ENCODE measurements around the gene ZRANB2.

Gene ZRANB2

GRCh38 chr1:71080739-71081696 lies at the start of gene ZRANB2:
TSS of gene ZRANB2 (minus strand) at chr1:71081035. CDS start at chr1:71080995, 40 bp downstream.
- H3K4me3 ChIP-seq (ENCODE audit: low read depth, low read length): peak within 1 kb of the TSS; percentile 96

- no peak overlapping the region for H3K4me3 ChIP-seq (ENCODE audit: low read depth, low read length)
Observed at GRCh38 chr1:71128060-71128459, 47.2 kb upstream of the ZRANB2 start.

GRCh38 chr1:71118086-71118485 lies 37.3 kb upstream of the ZRANB2 start:
- H3K4me3 ChIP-seq (ENCODE audit: low read depth, low read length): no peak overlapping the region

- no peak overlapping the region for H3K4me3 ChIP-seq (ENCODE audit: low read depth, low read length)
Observed at GRCh38 chr1:71116729-71117128, 35.9 kb upstream of the ZRANB2 start.

- no peak overlapping the region for H3K4me3 ChIP-seq (ENCODE audit: low read depth, low read length)
Observed at GRCh38 chr1:71106658-71107322, 26.0 kb upstream of the ZRANB2 start.

- no peak overlapping the region for H3K4me3 ChIP-seq (ENCODE audit: low read depth, low read length)
Observed at GRCh38 chr1:71104417-71104816, 23.6 kb upstream of the ZRANB2 start.

GRCh38 chr1:71101839-71102376 lies 21.1 kb upstream of the ZRANB2 start:
- no peak overlapping the region for H3K4me3 ChIP-seq (ENCODE audit: low read depth, low read length)

GRCh38 chr1:71097428-71097827 lies 16.6 kb upstream of the ZRANB2 start:
- no peak overlapping the region for H3K4me3 ChIP-seq (ENCODE audit: low read depth, low read length)

GRCh38 chr1:71094913-71095312 lies 14.1 kb upstream of the ZRANB2 start:
- H3K4me3 ChIP-seq (ENCODE audit: low read depth, low read length): no peak overlapping the region

- H3K4me3 ChIP-seq (ENCODE audit: low read depth, low read length): no peak overlapping the region
Observed at GRCh38 chr1:71093938-71094337, 13.1 kb upstream of the ZRANB2 start.

GRCh38 chr1:71089536-71090270 lies 8.9 kb upstream of the ZRANB2 start:
- no peak overlapping the region for H3K4me3 ChIP-seq (ENCODE audit: low read depth, low read length)

GRCh38 chr1:71088645-71089287 lies 7.9 kb upstream of the ZRANB2 start:
- H3K4me3 ChIP-seq (ENCODE audit: low read depth, low read length): no peak overlapping the region

- H3K4me3 ChIP-seq (ENCODE audit: low read depth, low read length): no peak overlapping the region
Observed at GRCh38 chr1:71087713-71088112, 6.9 kb upstream of the ZRANB2 start.

- H3K4me3 ChIP-seq (ENCODE audit: low read depth, low read length): no peak overlapping the region
Observed at GRCh38 chr1:71087060-71087459, 6.2 kb upstream of the ZRANB2 start.

GRCh38 chr1:71086331-71086730 lies 5.5 kb upstream of the ZRANB2 start:
- H3K4me3 ChIP-seq (ENCODE audit: low read depth, low read length): no peak overlapping the region

- H3K4me3 ChIP-seq (ENCODE audit: low read depth, low read length): no peak overlapping the region
Observed at GRCh38 chr1:71083271-71083670, 2.4 kb upstream of the ZRANB2 start.

GRCh38 chr1:71081697-71082080 lies 854 bp upstream of the ZRANB2 start:
- peak overlapping the region; percentile 96 for H3K4me3 ChIP-seq (ENCODE audit: low read depth, low read length)

- peak overlapping the region; percentile 96 for H3K4me3 ChIP-seq (ENCODE audit: low read depth, low read length)
Observed at GRCh38 chr1:71080230-71080738, 551 bp downstream of the ZRANB2 start.

GRCh38 chr1:71074681-71075080 lies 6.2 kb downstream of the ZRANB2 start:
- no peak overlapping the region for H3K4me3 ChIP-seq (ENCODE audit: low read depth, low read length)

GRCh38 chr1:71072273-71072672 lies 8.6 kb downstream of the ZRANB2 start:
- no peak overlapping the region for H3K4me3 ChIP-seq (ENCODE audit: low read depth, low read length)

All from iPS-11a (cell line).